ENCODE data around the gene RGS3. TPM values are rescaled to one million over a fixed set of nuclear protein-coding genes. Genes with fewer than 3 reads are reported as not detected.

RGS3 gene
- total RNA-seq, 2 donors from 2014 or later, result 170 to 202 TPM

GRCh38 chr9:113613815-113614413, 150.4 kb downstream of the RGS3 start:
- ATAC-seq (ENCODE audit: insufficient number of reproducible peaks, low FRiP score, low read depth), result no peak
- no peak for TF ChIP-seq CTCF (IDR thresholded peaks at IDR 0.05)

GRCh38 chr9:113614843-113615648, 151.5 kb downstream of the RGS3 start:
- no peak for TF ChIP-seq CTCF (IDR thresholded peaks at IDR 0.05)
- ATAC-seq (ENCODE audit: insufficient number of reproducible peaks, low FRiP score, low read depth), result peak; percentile 53
- Histone ChIP-seq H3K4me1 (ENCODE audit: control insufficient read depth in 1 of 2, low read depth in 2 of 2) (peaks cover 34 to 80% of the 10 kb centered on the region in 2 donors), H3K4me3 (peak overlapping the region; percentile 4), H3K27me3 (replicated peaks; ENCODE audit: insufficient read depth) (no peaks in the 10 kb centered on the region), H3K9me3 (no peaks in the 10 kb centered on the region), H3K36me3 (no peaks in the 10 kb centered on the region), H3K27ac (peak overlapping the region; percentile 86 to 95)
- DNase-seq (ENCODE audit: low spot score), result peak; percentile 66

More at GRCh38 chr9:113613815-113614413, 150.4 kb downstream of the RGS3 start:
- Histone ChIP-seq H3K27ac (peak overlapping the region; percentile 86 to 95), H3K27me3 (replicated peaks; ENCODE audit: insufficient read depth) (no peaks in the 10 kb centered on the region), H3K36me3 (no peaks in the 10 kb centered on the region), H3K9me3 (no peaks in the 10 kb centered on the region), H3K4me3 (no peak overlapping the region), H3K4me1 (ENCODE audit: control insufficient read depth in 1 of 2, low read depth in 2 of 2) (peaks cover 35 to 80% of the 10 kb centered on the region in 2 donors)
- no peak for DNase-seq (ENCODE audit: low spot score)

GRCh38 chr9:113616116-113616515, 152.6 kb downstream of the RGS3 start:
- H3K27ac ChIP-seq, result peak overlapping the region; percentile 86 to 95
- peaks cover 39 to 80% of the 10 kb centered on the region in 2 donors for H3K4me1 ChIP-seq (ENCODE audit: control insufficient read depth in 1 of 2, low read depth in 2 of 2)
- H3K27me3 ChIP-seq (replicated peaks; ENCODE audit: insufficient read depth), result no peaks in the 10 kb centered on the region
- H3K36me3 ChIP-seq, result no peaks in the 10 kb centered on the region
- H3K4me3 ChIP-seq, result no peak overlapping the region
- TF ChIP-seq CTCF (IDR thresholded peaks at IDR 0.05), result no peak
- ATAC-seq (ENCODE audit: insufficient number of reproducible peaks, low FRiP score, low read depth) (no peak), DNase-seq (ENCODE audit: low spot score) (no peak)
- no peaks in the 10 kb centered on the region for H3K9me3 ChIP-seq

- H3K9me3 ChIP-seq, result no peaks in the 10 kb centered on the region
- peak overlapping the region; percentile 86 to 95 for H3K27ac ChIP-seq
- H3K27me3 ChIP-seq (replicated peaks; ENCODE audit: insufficient read depth), result no peaks in the 10 kb centered on the region
- TF ChIP-seq CTCF (IDR thresholded peaks at IDR 0.05), result no peak
- ATAC-seq (ENCODE audit: insufficient number of reproducible peaks, low FRiP score, low read depth) (no peak), DNase-seq (ENCODE audit: low spot score) (no peak)
- peaks cover 43 to 85% of the 10 kb centered on the region in 2 donors for H3K4me1 ChIP-seq (ENCODE audit: control insufficient read depth in 1 of 2, low read depth in 2 of 2)
- H3K4me3 ChIP-seq, result no peak overlapping the region
- H3K36me3 ChIP-seq, result no peaks in the 10 kb centered on the region
Observed at GRCh38 chr9:113616621-113617496, 153.3 kb downstream of the RGS3 start.

Data from thoracic aorta (tissue), 2 donors.